ENCODE data around the gene CFAP161. TPM values are rescaled to one million over a fixed set of nuclear protein-coding genes. Genes with fewer than 3 reads are reported as not detected.

The CFAP161 gene
- total and polyA plus RNA-seq, 2 of the 13 experiments (the other 11 are each of a cell fraction or from before 2014, with no cell fraction given) = not detected

- WGBS (ENCODE audit: low lambda C conversion rate) = 19% methylated on average over 7 of the region's 13 CpGs
- TF ChIP-seq SP140L (CRISPR knock-in tag; IDR thresholded peaks at IDR 0.05; ENCODE audit: borderline replicate concordance) (no peak), ADNP (CRISPR knock-in tag; IDR thresholded peaks at IDR 0.05) (no peak), SIN3B (IDR thresholded peaks at IDR 0.05; ENCODE audit: low read length) (no peak), RXRA (CRISPR knock-in tag; IDR thresholded peaks at IDR 0.05) (no peak), JUND (CRISPR knock-in tag; IDR thresholded peaks at IDR 0.05) (no peak), KAT7 (CRISPR knock-in tag; IDR thresholded peaks at IDR 0.05; ENCODE audit: borderline replicate concordance) (no peak)
- TF ChIP-seq, protein P1, sequence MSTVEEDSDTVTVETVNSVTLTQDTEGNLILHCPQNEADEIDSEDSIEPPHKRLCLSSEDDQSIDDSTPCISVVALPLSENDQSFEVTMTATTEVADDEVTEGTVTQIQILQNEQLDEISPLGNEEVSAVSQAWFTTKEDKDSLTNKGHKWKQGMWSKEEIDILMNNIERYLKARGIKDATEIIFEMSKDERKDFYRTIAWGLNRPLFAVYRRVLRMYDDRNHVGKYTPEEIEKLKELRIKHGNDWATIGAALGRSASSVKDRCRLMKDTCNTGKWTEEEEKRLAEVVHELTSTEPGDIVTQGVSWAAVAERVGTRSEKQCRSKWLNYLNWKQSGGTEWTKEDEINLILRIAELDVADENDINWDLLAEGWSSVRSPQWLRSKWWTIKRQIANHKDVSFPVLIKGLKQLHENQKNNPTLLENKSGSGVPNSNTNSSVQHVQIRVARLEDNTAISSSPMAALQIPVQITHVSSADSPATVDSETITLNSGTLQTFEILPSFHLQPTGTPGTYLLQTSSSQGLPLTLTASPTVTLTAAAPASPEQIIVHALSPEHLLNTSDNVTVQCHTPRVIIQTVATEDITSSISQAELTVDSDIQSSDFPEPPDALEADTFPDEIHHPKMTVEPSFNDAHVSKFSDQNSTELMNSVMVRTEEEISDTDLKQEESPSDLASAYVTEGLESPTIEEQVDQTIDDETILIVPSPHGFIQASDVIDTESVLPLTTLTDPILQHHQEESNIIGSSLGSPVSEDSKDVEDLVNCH (CRISPR knock-in tag; IDR thresholded peaks at IDR 0.05) = no peak
- TF ChIP-seq, protein P2, sequence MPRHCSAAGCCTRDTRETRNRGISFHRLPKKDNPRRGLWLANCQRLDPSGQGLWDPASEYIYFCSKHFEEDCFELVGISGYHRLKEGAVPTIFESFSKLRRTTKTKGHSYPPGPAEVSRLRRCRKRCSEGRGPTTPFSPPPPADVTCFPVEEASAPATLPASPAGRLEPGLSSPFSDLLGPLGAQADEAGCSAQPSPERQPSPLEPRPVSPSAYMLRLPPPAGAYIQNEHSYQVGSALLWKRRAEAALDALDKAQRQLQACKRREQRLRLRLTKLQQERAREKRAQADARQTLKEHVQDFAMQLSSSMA (CRISPR knock-in tag; IDR thresholded peaks at IDR 0.05) = no peak
- Histone ChIP-seq H3K36me3 (replicated peaks in 1 of 2; ENCODE audit: control insufficient read depth in 1 of 2, insufficient read depth in 2 of 2, low read length in 2 of 2) (no peaks in the 10 kb centered on the region), H3K79me2 (ENCODE audit: insufficient read depth, low read length) (no peaks in the 10 kb centered on the region), H3K4me2 (ENCODE audit: low read depth, low read length) (no peak overlapping the region), H3K27ac (ENCODE audit: extremely low read length, insufficient read depth, low read length) (no peak overlapping the region), H4K20me1 (ENCODE audit: insufficient read depth, low read length) (no peaks in the 10 kb centered on the region), H3K9ac (ENCODE audit: insufficient read depth, low read depth, low read length) (no peak overlapping the region), H2AFZ (ENCODE audit: low read length) (no peak overlapping the region), H3K4me1 (ENCODE audit: insufficient read depth, low read length) (no peaks in the 10 kb centered on the region), H3K27me3 (ENCODE audit: control insufficient read depth in 1 of 2, insufficient read depth in 2 of 2, low read length in 2 of 2) (peaks cover 2 to 22% of the 10 kb centered on the region in 2 experiments; a peak in 3 of 5 replicates), H3K9me3 (ENCODE audit: low read length) (no peaks in the 10 kb centered on the region), H3K4me3 (replicated peaks in 1 of 3; ENCODE audit: insufficient read depth in 1 of 3, low read depth in 2 of 3, low read length in 3 of 3) (no peak overlapping the region)
- in situ Hi-C loops (cut with HindIII; ENCODE audit: extremely low pct_ligation_motif_present, low pct_unique_long_range_greater_than_20kb) (no loop called here), intact Hi-C loops (cut with micrococcal nuclease; ENCODE audit: unreplicated experiment) (no loop called here)
- CTCF ChIA-PET (ENCODE audit: low intra/inter-chr PET ratio, low total read pairs) = no interaction called here
- ATAC-seq (no peak), FAIRE-seq (no peak), DNase-seq (ENCODE audit: low spot score) (no peak)
- POLR2A ChIA-PET = no interaction called here
- no TSS peak for BruUV-seq (replicated peaks)
Observed at GRCh38 chr15:81098861-81099651, 35.0 kb upstream of the CFAP161 start.

Data from HepG2 (cell line).